GM12874 (cell line): ENCODE measurements around the gene UBN1.

ENCODE experiments used
- CTCF ChIP-seq: IDR thresholded peaks from 2 replicates; pipeline ENCODE4 v1.5.1; 2011; ENCODE audit warnings: low read depth, mild to moderate bottlenecking, control low read depth, low read length, moderate library complexity; ENCODE audit not compliant: insufficient read depth

The UBN1 gene

GRCh38 chr16:4882633-4883285, 35.5 kb downstream of the UBN1 start:
- no peak for TF ChIP-seq CTCF

- no peak for TF ChIP-seq CTCF
These were observed 36.2 kb downstream of the UBN1 start for GRCh38 chr16:4883501-4883900.

- TF ChIP-seq CTCF = no peak
These were observed 36.9 kb downstream of the UBN1 start for GRCh38 chr16:4884209-4884608.

- no peak for TF ChIP-seq CTCF
These were observed 37.9 kb downstream of the UBN1 start for GRCh38 chr16:4884972-4885874.

GRCh38 chr16:4886151-4886550, 38.9 kb downstream of the UBN1 start:
- TF ChIP-seq CTCF = no peak

GRCh38 chr16:4888428-4889135, 41.3 kb downstream of the UBN1 start:
- no peak for TF ChIP-seq CTCF

GRCh38 chr16:4890026-4890425, 42.7 kb downstream of the UBN1 start:
- no peak for TF ChIP-seq CTCF
